GM13976 (cell line): ENCODE measurements around the gene SERTAD3.
"Not testable (repeated sequence)": the region's sequence is repeated elsewhere in the genome, so short reads cannot be mapped to it uniquely, and the experiment has no call there.

Experiments
- DNase-seq: peaks from one replicate; pipeline ENCODE4 v3.0.0; 2012; ENCODE audit warnings: low spot score
- CTCF ChIP-seq: IDR thresholded peaks from 2 replicates; pipeline ENCODE4 v1.5.1; 2012; ENCODE audit warnings: borderline replicate concordance, mild to moderate bottlenecking; ENCODE audit not compliant: insufficient read depth; ENCODE audit errors: extremely low read depth, missing control alignments, control extremely low read depth
- in situ Hi-C: fragments of 300-500 bp; cut with MboI; formaldehyde crosslinking; loops from one replicate; pipeline ENCODE4 v1.12.0; 2022; ENCODE audit warnings: low sequenced_read_pairs, mixed read lengths, inconsistent platforms; ENCODE audit not compliant: unreplicated experiment

Gene SERTAD3

GRCh38 chr19:40457953-40458596, 13.9 kb upstream of the SERTAD3 start:
- in situ Hi-C loops, result no loop called here
- DNase-seq, result no peak
- TF ChIP-seq CTCF, result no peak

- DNase-seq, result no peak
- in situ Hi-C loops, result no loop called here
- TF ChIP-seq CTCF, result no peak
Observed at GRCh38 chr19:40457048-40457447, 12.9 kb upstream of the SERTAD3 start.

- in situ Hi-C loops, DNase-seq: not testable (repeated sequence)
Observed at GRCh38 chr19:40453943-40454342, 9.8 kb upstream of the SERTAD3 start.

- in situ Hi-C loops, result no loop called here
- TF ChIP-seq CTCF, result no peak
- DNase-seq, result no peak
Observed at GRCh38 chr19:40453151-40453735, 9.1 kb upstream of the SERTAD3 start.

- in situ Hi-C loops, result no loop called here
- TF ChIP-seq CTCF, result no peak
Observed at GRCh38 chr19:40452016-40452415, 7.9 kb upstream of the SERTAD3 start.

GRCh38 chr19:40450664-40451063, 6.5 kb upstream of the SERTAD3 start:
- DNase-seq, result no peak
- no peak for TF ChIP-seq CTCF
- in situ Hi-C loops, result no loop called here

More at GRCh38 chr19:40452016-40452415, 7.9 kb upstream of the SERTAD3 start:
- DNase-seq, result no peak

GRCh38 chr19:40449506-40449905, 5.4 kb upstream of the SERTAD3 start:
- in situ Hi-C loops, result no loop called here
- TF ChIP-seq CTCF, result no peak
- no peak for DNase-seq
